HEK293 (cell line): ENCODE data around the gene OR13H1.

Source experiments
- CTCF ChIA-PET: fragments of 350-600 bp; formaldehyde crosslinking; extraction: SDS; loops from one replicate; lab custom pipeline; 2021; ENCODE audit warnings: antibody characterized with exemption; lab: Yijun Ruan, JAX
- POLR2A ChIA-PET: fragments of 300-600 bp; formaldehyde crosslinking; extraction: SDS; loops from one replicate; lab custom pipeline; 2020; ENCODE audit warnings: antibody characterized with exemption, inconsistent platforms; lab: Yijun Ruan, JAX
- H3K27ac ChIP-seq: fragments of 200-500 bp; sonication (Bioruptor generic); 2 replicates; pipeline ENCODE4 v1.5.1; 2014; ENCODE audit warnings: low read depth, low read length, control low read depth, inconsistent platforms; ENCODE audit errors: extremely low read depth
- H3K36me3 ChIP-seq, 2 experiments: fragments of 200-500 bp in 1 of 2; sonication (Bioruptor generic) in 1 of 2; 1 replicate in 1 of 2; 2 replicates in 1 of 2; pipeline ENCODE4 v1.5.1; 2014 to 2017; ENCODE audit warnings: inconsistent platforms in 2 of 2, low read length in 2 of 2; ENCODE audit not compliant: control insufficient read depth in 2 of 2, insufficient read depth in 1 of 2
- H3K4me1 ChIP-seq: fragments of 200-500 bp; sonication (Bioruptor generic); 2 replicates; pipeline ENCODE4 v1.5.1; 2014; ENCODE audit warnings: mild to moderate bottlenecking, low read length, inconsistent platforms; ENCODE audit not compliant: control insufficient read depth, insufficient read depth
- H3K4me3 ChIP-seq: 2 replicates; pipeline ENCODE4 v1.5.1; 2011; ENCODE audit warnings: low read depth, mild to moderate bottlenecking, control low read depth, low read length, moderate library complexity
- H3K9me3 ChIP-seq: fragments of 200-500 bp; sonication (Bioruptor generic); 2 replicates; pipeline ENCODE4 v1.5.1; 2014; ENCODE audit warnings: low read depth, low read length, inconsistent platforms; ENCODE audit not compliant: control insufficient read depth, insufficient read depth
- BCL11B ChIP-seq: fragments of 450-650 bp; formaldehyde crosslinking; IDR thresholded peaks from 2 replicates; pipeline ENCODE4 v1.5.1; 2016; ENCODE audit warnings: low read depth, missing biosample characterization, missing genetic modification characterization
- GLIS1 ChIP-seq: fragments of 450-650 bp; formaldehyde crosslinking; IDR thresholded peaks from 2 replicates; pipeline ENCODE4 v1.5.1; 2016; ENCODE audit warnings: missing biosample characterization, missing genetic modification characterization
- GLIS2 ChIP-seq: fragments of 450-650 bp; formaldehyde crosslinking; IDR thresholded peaks from 2 replicates; pipeline ENCODE4 v1.5.1; 2016; ENCODE audit warnings: missing biosample characterization, missing genetic modification characterization
- OSR2 ChIP-seq: fragments of 450-650 bp; formaldehyde crosslinking; IDR thresholded peaks from 2 replicates; pipeline ENCODE4 v1.5.1; 2016; ENCODE audit warnings: missing biosample characterization, missing genetic modification characterization
- WT1 ChIP-seq: fragments of 450-650 bp; formaldehyde crosslinking; IDR thresholded peaks from 2 replicates; pipeline ENCODE4 v1.5.1; 2016; ENCODE audit warnings: missing biosample characterization, missing genetic modification characterization
- ZFHX2 ChIP-seq: fragments of 450-650 bp; formaldehyde crosslinking; conservative IDR thresholded peaks from 2 replicates; pipeline ENCODE4 v1.5.1; 2016; ENCODE audit warnings: missing biosample characterization, missing genetic modification characterization
- ZIC2 ChIP-seq: fragments of 450-650 bp; formaldehyde crosslinking; IDR thresholded peaks from 2 replicates; pipeline ENCODE4 v1.5.1; 2016; ENCODE audit warnings: missing biosample characterization, missing genetic modification characterization
- ZNF10 ChIP-seq: fragments of 450-650 bp; formaldehyde crosslinking; IDR thresholded peaks from 2 replicates; pipeline ENCODE4 v1.5.1; 2017; ENCODE audit warnings: missing biosample characterization, missing genetic modification characterization
- ZNF211 ChIP-seq: fragments of 450-650 bp; formaldehyde crosslinking; IDR thresholded peaks from 2 replicates; pipeline ENCODE4 v1.5.1; 2016; ENCODE audit warnings: low read depth, missing biosample characterization, missing genetic modification characterization
- ZNF223 ChIP-seq: fragments of 450-650 bp; formaldehyde crosslinking; IDR thresholded peaks from 2 replicates; pipeline ENCODE4 v1.5.1; 2016; ENCODE audit warnings: missing biosample characterization, missing genetic modification characterization
- ZNF302 ChIP-seq: fragments of 450-650 bp; formaldehyde crosslinking; IDR thresholded peaks from 2 replicates; pipeline ENCODE4 v1.5.1; 2016; ENCODE audit warnings: missing biosample characterization, missing genetic modification characterization, low read depth
- ZNF335 ChIP-seq: fragments of 450-650 bp; formaldehyde crosslinking; conservative IDR thresholded peaks from 2 replicates; pipeline ENCODE4 v1.5.1; 2016; ENCODE audit warnings: missing biosample characterization, missing genetic modification characterization
- ZNF48 ChIP-seq: fragments of 450-650 bp; formaldehyde crosslinking; IDR thresholded peaks from 2 replicates; pipeline ENCODE4 v1.5.1; 2016; ENCODE audit warnings: missing biosample characterization, missing genetic modification characterization
- ZNF521 ChIP-seq: fragments of 450-650 bp; formaldehyde crosslinking; IDR thresholded peaks from 2 replicates; pipeline ENCODE4 v1.5.1; 2017; ENCODE audit warnings: missing biosample characterization, mild to moderate bottlenecking, missing genetic modification characterization
- ZNF768 ChIP-seq: fragments of 450-650 bp; formaldehyde crosslinking; IDR thresholded peaks from 2 replicates; pipeline ENCODE4 v1.5.1; 2018; ENCODE audit warnings: missing biosample characterization, mild to moderate bottlenecking, missing genetic modification characterization
- ZXDB ChIP-seq: fragments of 450-650 bp; formaldehyde crosslinking; IDR thresholded peaks from 2 replicates; pipeline ENCODE4 v1.5.1; 2016; ENCODE audit warnings: missing biosample characterization, missing genetic modification characterization
- TF ChIP-seq, protein P1 (sequence below): fragments of 450-650 bp; formaldehyde crosslinking; IDR thresholded peaks from 2 replicates; pipeline ENCODE4 v1.5.1; 2016; ENCODE audit warnings: missing biosample characterization, missing genetic modification characterization
- TF ChIP-seq, protein P2 (sequence below): IDR thresholded peaks from 2 replicates; pipeline ENCODE4 v1.6.1; 2011; ENCODE audit warnings: mild to moderate bottlenecking, low read depth, low read length, borderline replicate concordance
- TF ChIP-seq, protein P3 (sequence below): fragments of 450-650 bp; formaldehyde crosslinking; IDR thresholded peaks from 2 replicates; pipeline ENCODE4 v1.5.1; 2016; ENCODE audit warnings: missing biosample characterization, missing genetic modification characterization
- TF ChIP-seq, protein P4 (sequence below): fragments of 450-650 bp; formaldehyde crosslinking; IDR thresholded peaks from 2 replicates; pipeline ENCODE4 v1.5.1; 2017; ENCODE audit warnings: missing biosample characterization, missing genetic modification characterization

The OR13H1 gene

DNA sequence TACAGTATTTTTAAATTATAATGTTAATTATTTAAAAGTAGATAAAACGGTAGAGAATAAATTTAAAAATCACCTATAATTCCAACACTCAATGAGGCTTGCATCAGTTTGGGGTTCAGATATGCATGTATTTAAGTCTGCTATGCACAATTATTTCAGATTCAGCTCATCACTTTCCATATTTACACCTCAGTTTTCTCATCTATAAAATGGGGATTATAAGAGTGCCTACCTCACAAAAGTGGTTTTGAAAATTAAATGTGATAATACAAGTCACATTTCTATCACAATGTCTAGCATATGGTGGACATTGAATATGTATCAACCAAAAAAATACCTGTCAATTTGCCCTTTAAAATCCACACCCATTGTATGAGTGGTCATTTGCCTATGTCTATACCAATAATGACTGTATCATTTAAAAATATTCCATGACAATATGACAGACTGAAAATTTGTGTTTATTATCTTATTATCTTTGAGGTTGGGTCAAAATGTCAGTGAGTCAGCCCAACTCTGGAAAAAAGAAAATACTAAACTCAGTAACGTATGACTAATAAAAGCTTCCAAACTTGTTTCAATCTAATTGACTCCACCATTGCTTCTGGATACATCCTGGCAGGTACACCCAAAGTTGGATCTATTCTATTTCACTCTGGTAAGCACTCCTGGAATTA lies 20.8 kb downstream of the OR13H1 start:
- ChIA-PET POLR2A (no interaction called here), CTCF (no interaction called here)
- H3K9me3 ChIP-seq = no peaks in the 10 kb centered on the region
- no peak overlapping the region for H3K27ac ChIP-seq
- H3K36me3 ChIP-seq = no peaks in the 10 kb centered on the region
- H3K4me3 ChIP-seq = no peak overlapping the region
- no peaks in the 10 kb centered on the region for H3K4me1 ChIP-seq
- no peak for TF ChIP-seq ZNF10 (tag by site-specific recombination)

DNA sequence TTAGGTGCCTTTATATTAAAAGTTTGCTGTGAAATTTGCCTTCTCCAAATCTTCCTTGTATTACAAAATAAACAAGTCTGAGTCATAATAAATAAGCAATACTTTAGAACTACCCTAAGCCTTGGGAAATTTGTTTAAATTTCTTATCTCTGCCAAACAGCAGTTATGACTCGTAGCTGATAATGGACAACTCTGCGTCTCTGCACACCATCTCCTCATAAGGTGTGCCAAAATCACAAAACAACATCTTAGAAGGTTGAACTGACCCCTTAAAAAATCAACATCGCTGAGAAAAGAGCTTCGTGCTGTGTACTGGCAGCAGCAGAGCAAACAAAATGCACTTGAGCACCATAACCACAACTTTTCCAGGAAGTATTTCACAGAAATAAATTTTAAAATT lies 22.0 kb downstream of the OR13H1 start:
- ChIA-PET POLR2A (no interaction called here), CTCF (no interaction called here)
- Histone ChIP-seq H3K4me3 (no peak overlapping the region), H3K4me1 (no peaks in the 10 kb centered on the region), H3K27ac (no peak overlapping the region), H3K36me3 (no peaks in the 10 kb centered on the region), H3K9me3 (no peaks in the 10 kb centered on the region)
- TF ChIP-seq BCL11B (no peak), ZNF48 (tag by site-specific recombination) (no peak), ZXDB (no peak), ZIC2 (tag by site-specific recombination) (no peak), OSR2 (tag by site-specific recombination) (no peak), ZNF335 (no peak), WT1 (tag by site-specific recombination) (no peak)
- TF ChIP-seq, protein P1, sequence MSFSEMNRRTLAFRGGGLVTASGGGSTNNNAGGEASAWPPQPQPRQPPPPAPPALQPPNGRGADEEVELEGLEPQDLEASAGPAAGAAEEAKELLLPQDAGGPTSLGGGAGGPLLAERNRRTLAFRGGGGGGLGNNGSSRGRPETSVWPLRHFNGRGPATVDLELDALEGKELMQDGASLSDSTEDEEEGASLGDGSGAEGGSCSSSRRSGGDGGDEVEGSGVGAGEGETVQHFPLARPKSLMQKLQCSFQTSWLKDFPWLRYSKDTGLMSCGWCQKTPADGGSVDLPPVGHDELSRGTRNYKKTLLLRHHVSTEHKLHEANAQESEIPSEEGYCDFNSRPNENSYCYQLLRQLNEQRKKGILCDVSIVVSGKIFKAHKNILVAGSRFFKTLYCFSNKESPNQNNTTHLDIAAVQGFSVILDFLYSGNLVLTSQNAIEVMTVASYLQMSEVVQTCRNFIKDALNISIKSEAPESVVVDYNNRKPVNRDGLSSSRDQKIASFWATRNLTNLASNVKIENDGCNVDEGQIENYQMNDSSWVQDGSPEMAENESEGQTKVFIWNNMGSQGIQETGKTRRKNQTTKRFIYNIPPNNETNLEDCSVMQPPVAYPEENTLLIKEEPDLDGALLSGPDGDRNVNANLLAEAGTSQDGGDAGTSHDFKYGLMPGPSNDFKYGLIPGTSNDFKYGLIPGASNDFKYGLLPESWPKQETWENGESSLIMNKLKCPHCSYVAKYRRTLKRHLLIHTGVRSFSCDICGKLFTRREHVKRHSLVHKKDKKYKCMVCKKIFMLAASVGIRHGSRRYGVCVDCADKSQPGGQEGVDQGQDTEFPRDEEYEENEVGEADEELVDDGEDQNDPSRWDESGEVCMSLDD (tag by site-specific recombination) = no peak
- TF ChIP-seq, protein P2, sequence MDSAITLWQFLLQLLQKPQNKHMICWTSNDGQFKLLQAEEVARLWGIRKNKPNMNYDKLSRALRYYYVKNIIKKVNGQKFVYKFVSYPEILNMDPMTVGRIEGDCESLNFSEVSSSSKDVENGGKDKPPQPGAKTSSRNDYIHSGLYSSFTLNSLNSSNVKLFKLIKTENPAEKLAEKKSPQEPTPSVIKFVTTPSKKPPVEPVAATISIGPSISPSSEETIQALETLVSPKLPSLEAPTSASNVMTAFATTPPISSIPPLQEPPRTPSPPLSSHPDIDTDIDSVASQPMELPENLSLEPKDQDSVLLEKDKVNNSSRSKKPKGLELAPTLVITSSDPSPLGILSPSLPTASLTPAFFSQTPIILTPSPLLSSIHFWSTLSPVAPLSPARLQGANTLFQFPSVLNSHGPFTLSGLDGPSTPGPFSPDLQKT = no peak
- TF ChIP-seq, protein P3, sequence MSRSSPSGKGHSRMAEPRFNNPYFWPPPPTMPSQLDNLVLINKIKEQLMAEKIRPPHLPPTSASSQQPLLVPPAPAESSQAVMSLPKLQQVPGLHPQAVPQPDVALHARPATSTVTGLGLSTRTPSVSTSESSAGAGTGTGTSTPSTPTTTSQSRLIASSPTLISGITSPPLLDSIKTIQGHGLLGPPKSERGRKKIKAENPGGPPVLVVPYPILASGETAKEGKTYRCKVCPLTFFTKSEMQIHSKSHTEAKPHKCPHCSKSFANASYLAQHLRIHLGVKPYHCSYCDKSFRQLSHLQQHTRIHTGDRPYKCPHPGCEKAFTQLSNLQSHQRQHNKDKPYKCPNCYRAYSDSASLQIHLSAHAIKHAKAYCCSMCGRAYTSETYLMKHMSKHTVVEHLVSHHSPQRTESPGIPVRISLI (tag by site-specific recombination) = no peak

DNA sequence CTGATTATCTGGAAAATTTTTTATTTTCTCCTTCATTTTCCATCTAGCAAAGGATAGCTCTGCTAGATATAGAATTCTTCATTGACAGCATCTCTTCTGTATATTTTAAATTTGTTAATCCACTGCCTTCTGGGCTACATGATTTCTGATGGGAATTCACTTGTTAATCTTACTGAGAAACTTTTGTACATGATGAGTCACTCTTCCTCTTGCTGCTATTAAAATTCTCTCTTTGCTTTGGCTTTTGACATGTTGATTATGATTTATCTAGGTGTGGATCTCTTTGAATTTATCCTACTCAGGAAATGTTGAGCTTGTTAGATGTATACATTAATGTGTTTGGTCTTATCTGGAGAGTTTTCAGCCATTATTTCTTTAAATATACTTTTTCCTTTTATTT lies 27.5 kb downstream of the OR13H1 start:
- H3K9me3 ChIP-seq = no peaks in the 10 kb centered on the region
- H3K4me1 ChIP-seq = no peaks in the 10 kb centered on the region
- H3K4me3 ChIP-seq = no peak overlapping the region
- no peak overlapping the region for H3K27ac ChIP-seq
- POLR2A ChIA-PET = no interaction called here
- CTCF ChIA-PET = interaction anchor here (0.7 to 1.6 kb wide), 2 partner anchors 18 to 57 kb away, joined by 4 to 5 read pairs; no protein-coding TSS in a partner anchor
- H3K36me3 ChIP-seq = no peaks in the 10 kb centered on the region
- TF ChIP-seq, protein P4, sequence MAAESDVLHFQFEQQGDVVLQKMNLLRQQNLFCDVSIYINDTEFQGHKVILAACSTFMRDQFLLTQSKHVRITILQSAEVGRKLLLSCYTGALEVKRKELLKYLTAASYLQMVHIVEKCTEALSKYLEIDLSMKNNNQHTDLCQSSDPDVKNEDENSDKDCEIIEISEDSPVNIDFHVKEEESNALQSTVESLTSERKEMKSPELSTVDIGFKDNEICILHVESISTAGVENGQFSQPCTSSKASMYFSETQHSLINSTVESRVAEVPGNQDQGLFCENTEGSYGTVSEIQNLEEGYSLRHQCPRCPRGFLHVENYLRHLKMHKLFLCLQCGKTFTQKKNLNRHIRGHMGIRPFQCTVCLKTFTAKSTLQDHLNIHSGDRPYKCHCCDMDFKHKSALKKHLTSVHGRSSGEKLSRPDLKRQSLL = no peak
- TF ChIP-seq ZNF223 (tag by site-specific recombination) (no peak), GLIS2 (tag by site-specific recombination) (no peak), ZNF10 (tag by site-specific recombination) (no peak), ZNF302 (tag by site-specific recombination) (no peak), ZNF211 (tag by site-specific recombination) (no peak), ZNF521 (tag by site-specific recombination) (no peak), ZFHX2 (tag by site-specific recombination) (no peak), GLIS1 (tag by site-specific recombination) (no peak), ZNF768 (no peak)
